Measurements from ENCODE around the gene C1orf174. TPM values are rescaled to one million over a fixed set of nuclear protein-coding genes. Genes with fewer than 3 reads are reported as not detected.

Gene C1orf174
- total RNA-seq, 1 donor from 2014 or later: 11.7 TPM

DNA sequence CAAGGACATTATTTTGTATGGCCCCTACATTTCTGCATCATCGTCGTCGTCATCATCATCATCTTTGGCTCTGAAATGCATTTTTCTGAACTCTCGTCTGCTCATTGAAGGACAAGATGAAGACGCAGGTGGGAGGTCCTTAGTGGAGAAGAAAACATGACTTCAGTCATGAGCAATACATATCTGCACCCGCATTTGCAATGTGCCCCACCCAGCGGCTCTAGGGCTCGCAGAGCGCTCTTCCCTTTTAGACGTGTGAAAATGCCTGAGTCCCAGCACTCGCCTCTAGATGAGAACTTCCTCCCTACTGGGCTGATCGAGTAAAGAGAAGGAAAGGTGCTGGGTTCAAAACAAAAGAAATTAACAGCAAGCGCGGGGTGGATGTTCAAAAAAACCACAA, 10.1 kb downstream of the C1orf174 start:
- intact Hi-C loops (cut with micrococcal nuclease): no loop called here
- Histone ChIP-seq H3K27me3 (ENCODE audit: low read depth) (no peaks in the 10 kb centered on the region), H3K4me1 (peaks cover 8% of the 10 kb centered on the region), H3K9me3 (replicated peaks) (no peaks in the 10 kb centered on the region), H3K36me3 (peaks cover 66% of the 10 kb centered on the region), H3K4me3 (no peak overlapping the region), H3K27ac (replicated peaks) (no peak overlapping the region)
- DNase-seq: no peak
- TF ChIP-seq, protein P1, sequence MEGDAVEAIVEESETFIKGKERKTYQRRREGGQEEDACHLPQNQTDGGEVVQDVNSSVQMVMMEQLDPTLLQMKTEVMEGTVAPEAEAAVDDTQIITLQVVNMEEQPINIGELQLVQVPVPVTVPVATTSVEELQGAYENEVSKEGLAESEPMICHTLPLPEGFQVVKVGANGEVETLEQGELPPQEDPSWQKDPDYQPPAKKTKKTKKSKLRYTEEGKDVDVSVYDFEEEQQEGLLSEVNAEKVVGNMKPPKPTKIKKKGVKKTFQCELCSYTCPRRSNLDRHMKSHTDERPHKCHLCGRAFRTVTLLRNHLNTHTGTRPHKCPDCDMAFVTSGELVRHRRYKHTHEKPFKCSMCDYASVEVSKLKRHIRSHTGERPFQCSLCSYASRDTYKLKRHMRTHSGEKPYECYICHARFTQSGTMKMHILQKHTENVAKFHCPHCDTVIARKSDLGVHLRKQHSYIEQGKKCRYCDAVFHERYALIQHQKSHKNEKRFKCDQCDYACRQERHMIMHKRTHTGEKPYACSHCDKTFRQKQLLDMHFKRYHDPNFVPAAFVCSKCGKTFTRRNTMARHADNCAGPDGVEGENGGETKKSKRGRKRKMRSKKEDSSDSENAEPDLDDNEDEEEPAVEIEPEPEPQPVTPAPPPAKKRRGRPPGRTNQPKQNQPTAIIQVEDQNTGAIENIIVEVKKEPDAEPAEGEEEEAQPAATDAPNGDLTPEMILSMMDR (IDR thresholded peaks at IDR 0.05; ENCODE audit: borderline replicate concordance): no peak

DNA sequence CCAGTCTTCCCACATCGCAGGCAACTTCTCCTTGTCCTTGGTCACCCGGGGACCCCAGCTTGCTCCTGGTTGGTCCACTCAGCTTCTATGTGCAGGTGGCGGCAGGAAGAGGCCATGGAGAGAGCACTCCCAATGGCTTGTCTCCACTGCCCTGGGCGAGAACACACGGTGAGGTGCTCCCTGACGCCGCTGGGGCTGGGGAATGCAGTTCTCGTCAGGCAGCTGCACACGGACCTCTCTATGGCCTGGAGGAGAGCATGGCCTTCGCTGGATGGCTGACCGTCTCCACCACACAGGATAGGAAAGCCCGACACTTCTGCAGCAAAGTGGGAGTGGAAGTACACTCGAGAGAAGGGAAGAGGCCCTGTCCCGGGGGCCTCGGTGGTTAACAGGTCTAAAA, 11.8 kb downstream of the C1orf174 start:
- Histone ChIP-seq H3K27ac (replicated peaks) (no peak overlapping the region), H3K4me1 (peaks cover 8% of the 10 kb centered on the region), H3K9me3 (replicated peaks) (no peaks in the 10 kb centered on the region), H3K27me3 (ENCODE audit: low read depth) (no peaks in the 10 kb centered on the region), H3K4me3 (no peak overlapping the region), H3K36me3 (peaks cover 82% of the 10 kb centered on the region)
- TF ChIP-seq, protein P1 (IDR thresholded peaks at IDR 0.05; ENCODE audit: borderline replicate concordance): no peak
- no peak for DNase-seq
- intact Hi-C loops (cut with micrococcal nuclease): no loop called here

DNA sequence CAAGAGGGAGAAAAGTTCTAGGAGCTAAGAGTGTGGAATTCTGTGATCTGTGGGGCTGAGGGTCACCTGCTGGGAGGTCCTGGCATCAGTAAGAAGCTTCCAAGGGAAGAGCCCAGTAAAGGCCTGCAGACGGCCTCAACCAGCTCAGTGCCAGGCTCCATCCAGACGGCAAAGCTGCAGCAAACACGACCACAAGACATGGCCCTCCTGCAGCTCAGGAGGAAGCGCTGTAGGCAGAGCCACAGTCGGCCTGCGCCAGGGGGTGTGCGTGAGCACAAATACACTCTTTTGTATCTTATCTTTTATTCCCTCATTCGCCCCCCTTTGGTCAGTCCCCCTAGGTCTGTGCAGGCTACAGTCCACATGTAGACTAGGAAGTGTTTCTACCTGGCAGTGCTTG, 13.4 kb downstream of the C1orf174 start:
- Histone ChIP-seq H3K36me3 (peaks cover 85% of the 10 kb centered on the region), H3K27ac (replicated peaks) (no peak overlapping the region), H3K9me3 (replicated peaks) (no peaks in the 10 kb centered on the region), H3K4me1 (no peaks in the 10 kb centered on the region), H3K4me3 (no peak overlapping the region), H3K27me3 (ENCODE audit: low read depth) (no peaks in the 10 kb centered on the region)
- TF ChIP-seq, protein P1 (IDR thresholded peaks at IDR 0.05; ENCODE audit: borderline replicate concordance): no peak
- intact Hi-C loops (cut with micrococcal nuclease): no loop called here
- DNase-seq: no peak

DNA sequence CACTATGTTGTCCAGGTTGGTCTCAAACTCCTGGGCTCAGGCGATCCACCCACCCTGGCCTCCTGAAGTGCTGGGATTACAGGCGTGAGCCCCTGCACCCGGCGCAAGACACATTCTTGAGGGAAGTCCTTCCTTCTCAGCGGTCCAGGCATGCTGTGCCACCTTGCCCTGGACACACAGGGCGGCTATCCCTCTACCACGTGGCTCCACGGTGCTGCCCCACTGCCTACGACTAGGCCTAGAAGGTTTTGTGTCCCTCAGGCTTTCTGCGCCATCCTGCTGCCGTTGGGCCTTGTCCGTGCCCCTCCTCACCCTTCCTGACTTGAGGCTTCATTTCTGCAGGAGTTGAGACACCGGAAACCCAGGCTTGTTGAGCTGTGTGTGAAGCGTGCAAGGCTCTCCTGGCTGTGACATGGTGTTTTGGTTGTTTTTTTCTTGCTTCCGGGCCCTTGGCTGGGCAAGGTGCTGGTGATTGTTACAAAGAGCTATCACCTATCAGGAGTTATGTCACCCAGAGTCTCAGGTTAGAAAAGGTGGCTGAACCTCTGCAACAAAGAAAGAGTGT, 13.9 kb downstream of the C1orf174 start:
- peaks cover 80% of the 10 kb centered on the region for H3K36me3 ChIP-seq
- intact Hi-C loops (cut with micrococcal nuclease): no loop called here

DNA sequence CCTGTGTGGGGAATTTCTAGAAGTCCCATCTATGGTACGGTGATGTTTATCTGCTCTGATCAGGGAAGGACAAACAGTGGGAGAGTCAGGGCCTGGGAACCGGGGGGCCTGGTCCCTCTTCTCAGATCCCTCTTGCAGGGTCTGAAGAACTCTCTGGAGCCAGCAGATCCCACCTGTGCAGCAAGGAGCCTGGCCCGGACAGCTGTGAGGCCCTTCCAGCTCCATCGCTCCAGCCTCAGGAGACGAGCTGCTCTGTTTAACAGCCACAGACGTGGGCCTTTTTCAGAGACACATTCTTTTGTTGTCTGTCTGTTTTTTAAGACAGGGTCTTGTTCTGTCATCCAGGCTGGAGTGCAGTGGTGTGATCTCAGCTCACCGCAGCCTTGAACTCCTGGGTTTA, 14.5 kb downstream of the C1orf174 start:
- Histone ChIP-seq H3K4me3 (no peak overlapping the region), H3K4me1 (no peaks in the 10 kb centered on the region), H3K27me3 (ENCODE audit: low read depth) (no peaks in the 10 kb centered on the region), H3K9me3 (replicated peaks) (no peaks in the 10 kb centered on the region), H3K36me3 (peaks cover 75% of the 10 kb centered on the region), H3K27ac (replicated peaks) (no peak overlapping the region)
- no peak for DNase-seq
- TF ChIP-seq, protein P1 (IDR thresholded peaks at IDR 0.05; ENCODE audit: borderline replicate concordance): no peak
- intact Hi-C loops (cut with micrococcal nuclease): no loop called here

More for the DNA sequence above, 13.9 kb downstream of the C1orf174 start:
- H3K4me1 ChIP-seq: no peaks in the 10 kb centered on the region
- no peak for DNase-seq
- H3K4me3 ChIP-seq: no peak overlapping the region
- H3K27me3 ChIP-seq (ENCODE audit: low read depth): no peaks in the 10 kb centered on the region
- no peaks in the 10 kb centered on the region for H3K9me3 ChIP-seq (replicated peaks)
- TF ChIP-seq, protein P1 (IDR thresholded peaks at IDR 0.05; ENCODE audit: borderline replicate concordance): no peak
- H3K27ac ChIP-seq (replicated peaks): no peak overlapping the region
